BE2C (cell line): ENCODE results near the gene ATP13A3.

Experiments
- DNase-seq: peaks from one replicate; pipeline ENCODE4 v3.0.0-alpha.2; 2020
- H3K27me3 ChIP-seq: fragments of 250-450 bp; sonication (Bioruptor Pico); 2 replicates; pipeline ENCODE4 v1.5.1; 2020; ENCODE audit warnings: mild to moderate bottlenecking
- H3K36me3 ChIP-seq: fragments of 250-450 bp; sonication (Bioruptor Pico); 2 replicates; pipeline ENCODE4 v1.5.1; 2020; ENCODE audit warnings: mild to moderate bottlenecking
- H3K4me1 ChIP-seq: fragments of 250-450 bp; sonication (Bioruptor Pico); 2 replicates; pipeline ENCODE4 v1.5.1; 2020
- H3K4me3 ChIP-seq: 2 replicates; pipeline ENCODE4 v1.5.1; 2011; ENCODE audit warnings: low read depth, low read length
- H3K9me3 ChIP-seq: fragments of 250-450 bp; sonication (Bioruptor Pico); 2 replicates; pipeline ENCODE4 v1.5.1; 2020
- TF ChIP-seq, protein P1 (sequence below): IDR thresholded peaks from 2 replicates; pipeline ENCODE4 v1.5.1; 2012; ENCODE audit warnings: mild to moderate bottlenecking, low read depth, low read length

Gene ATP13A3

DNA sequence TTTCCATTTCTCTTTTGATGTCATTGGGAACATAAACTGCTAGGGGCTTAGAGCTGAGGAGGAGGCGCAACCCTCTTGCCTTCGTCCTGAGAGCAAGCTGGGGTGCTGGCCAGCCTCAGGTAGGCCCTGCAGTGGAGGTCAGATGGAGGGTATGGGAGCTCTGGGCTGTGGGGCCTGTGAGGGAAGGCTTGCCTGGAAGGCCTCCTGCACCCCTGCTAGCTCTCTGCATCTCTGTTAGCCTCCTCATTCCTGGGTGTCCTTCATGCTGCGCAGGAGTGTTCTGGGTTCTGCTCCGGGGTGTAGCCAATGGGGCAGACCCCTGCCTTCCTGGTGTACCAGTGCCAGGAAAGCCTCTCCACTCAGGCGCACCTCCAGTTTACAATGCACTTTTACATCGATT, 99.5 kb downstream of the ATP13A3 start:
- no peaks in the 10 kb centered on the region for H3K4me1 ChIP-seq
- DNase-seq: no peak
- H3K27me3 ChIP-seq: no peaks in the 10 kb centered on the region

DNA sequence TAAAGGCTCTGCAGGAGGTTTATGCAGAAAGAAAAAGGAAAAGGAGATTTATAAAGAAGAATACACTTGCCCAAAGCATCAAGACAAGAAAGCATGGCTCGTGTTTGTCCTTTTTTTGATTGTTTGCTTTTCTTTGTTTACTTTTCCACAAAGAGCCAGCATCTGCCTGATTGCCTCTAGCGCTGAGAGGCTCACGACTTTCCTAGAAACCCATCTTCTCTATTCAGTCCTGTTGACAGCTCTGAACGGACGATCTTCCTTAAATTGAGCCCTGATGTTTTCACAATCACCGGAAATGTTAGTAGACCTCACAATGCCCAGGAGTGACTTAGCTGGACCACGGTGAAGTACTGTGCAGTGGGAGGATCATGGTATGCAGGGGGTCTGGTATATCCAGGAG, 100.2 kb downstream of the ATP13A3 start:
- H3K36me3 ChIP-seq: no peaks in the 10 kb centered on the region
- H3K4me3 ChIP-seq: no peak overlapping the region
- no peaks in the 10 kb centered on the region for H3K4me1 ChIP-seq
- H3K9me3 ChIP-seq: no peaks in the 10 kb centered on the region
- H3K27me3 ChIP-seq: no peaks in the 10 kb centered on the region
- TF ChIP-seq, protein P1, sequence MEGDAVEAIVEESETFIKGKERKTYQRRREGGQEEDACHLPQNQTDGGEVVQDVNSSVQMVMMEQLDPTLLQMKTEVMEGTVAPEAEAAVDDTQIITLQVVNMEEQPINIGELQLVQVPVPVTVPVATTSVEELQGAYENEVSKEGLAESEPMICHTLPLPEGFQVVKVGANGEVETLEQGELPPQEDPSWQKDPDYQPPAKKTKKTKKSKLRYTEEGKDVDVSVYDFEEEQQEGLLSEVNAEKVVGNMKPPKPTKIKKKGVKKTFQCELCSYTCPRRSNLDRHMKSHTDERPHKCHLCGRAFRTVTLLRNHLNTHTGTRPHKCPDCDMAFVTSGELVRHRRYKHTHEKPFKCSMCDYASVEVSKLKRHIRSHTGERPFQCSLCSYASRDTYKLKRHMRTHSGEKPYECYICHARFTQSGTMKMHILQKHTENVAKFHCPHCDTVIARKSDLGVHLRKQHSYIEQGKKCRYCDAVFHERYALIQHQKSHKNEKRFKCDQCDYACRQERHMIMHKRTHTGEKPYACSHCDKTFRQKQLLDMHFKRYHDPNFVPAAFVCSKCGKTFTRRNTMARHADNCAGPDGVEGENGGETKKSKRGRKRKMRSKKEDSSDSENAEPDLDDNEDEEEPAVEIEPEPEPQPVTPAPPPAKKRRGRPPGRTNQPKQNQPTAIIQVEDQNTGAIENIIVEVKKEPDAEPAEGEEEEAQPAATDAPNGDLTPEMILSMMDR: no peak
- no peak for DNase-seq

More for the DNA sequence above, 99.5 kb downstream of the ATP13A3 start:
- H3K9me3 ChIP-seq: no peaks in the 10 kb centered on the region
- no peaks in the 10 kb centered on the region for H3K36me3 ChIP-seq
- TF ChIP-seq, protein P1: no peak
- no peak overlapping the region for H3K4me3 ChIP-seq

DNA sequence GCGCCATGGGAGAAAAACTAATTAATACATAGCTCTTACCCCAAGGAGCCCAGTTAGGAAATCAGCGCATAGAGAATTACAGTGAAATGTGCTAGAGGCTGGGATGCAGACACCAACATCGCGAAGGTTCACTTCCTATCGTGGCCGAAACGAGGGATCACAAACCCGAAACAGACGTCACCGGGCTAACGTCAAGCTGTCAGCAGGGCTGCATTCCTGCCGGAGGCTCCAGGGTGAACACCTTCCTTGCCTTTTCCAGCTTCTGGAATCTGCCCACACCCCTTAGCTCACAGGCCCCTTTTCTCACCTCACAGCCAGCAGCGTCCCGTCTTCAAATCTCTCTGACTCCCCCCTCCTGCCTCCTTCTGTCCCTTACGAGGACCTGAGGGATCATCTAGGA, 100.7 kb downstream of the ATP13A3 start:
- no peak for DNase-seq
- Histone ChIP-seq H3K27me3 (no peaks in the 10 kb centered on the region), H3K36me3 (no peaks in the 10 kb centered on the region), H3K9me3 (no peaks in the 10 kb centered on the region), H3K4me3 (no peak overlapping the region), H3K4me1 (0 out of 2 replicates have a peak, but pooled peaks cover 4% of the 10 kb centered on the region)
- TF ChIP-seq, protein P1: no peak

DNA sequence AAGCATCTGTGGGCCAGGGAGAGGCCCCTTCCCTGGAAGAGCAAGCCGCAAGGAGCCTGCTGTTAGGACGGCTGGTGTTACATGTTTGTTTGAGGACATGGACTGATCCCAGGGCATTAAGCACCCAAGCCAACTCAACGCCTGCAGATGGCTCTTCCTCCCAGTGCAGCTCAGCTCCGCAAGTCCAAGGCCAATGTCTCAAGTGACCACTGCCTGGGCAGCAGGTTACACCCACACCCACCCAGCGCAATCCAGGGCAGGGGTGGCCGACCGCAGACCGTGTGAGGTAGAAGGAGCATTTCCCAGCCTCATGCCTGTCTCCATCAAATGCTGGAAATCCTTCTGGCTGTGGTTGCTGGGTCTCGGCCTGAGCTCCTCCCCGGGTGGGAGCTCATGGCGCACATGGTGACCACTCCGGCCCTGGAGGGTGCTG, 102.2 kb downstream of the ATP13A3 start:
- no peaks in the 10 kb centered on the region for H3K9me3 ChIP-seq
- no peak overlapping the region for H3K4me3 ChIP-seq
- TF ChIP-seq, protein P1: no peak
- no peaks in the 10 kb centered on the region for H3K36me3 ChIP-seq
- no peaks in the 10 kb centered on the region for H3K27me3 ChIP-seq
- H3K4me1 ChIP-seq: 0 out of 2 replicates have a peak, but pooled peaks cover 4% of the 10 kb centered on the region
- no peak for DNase-seq

DNA sequence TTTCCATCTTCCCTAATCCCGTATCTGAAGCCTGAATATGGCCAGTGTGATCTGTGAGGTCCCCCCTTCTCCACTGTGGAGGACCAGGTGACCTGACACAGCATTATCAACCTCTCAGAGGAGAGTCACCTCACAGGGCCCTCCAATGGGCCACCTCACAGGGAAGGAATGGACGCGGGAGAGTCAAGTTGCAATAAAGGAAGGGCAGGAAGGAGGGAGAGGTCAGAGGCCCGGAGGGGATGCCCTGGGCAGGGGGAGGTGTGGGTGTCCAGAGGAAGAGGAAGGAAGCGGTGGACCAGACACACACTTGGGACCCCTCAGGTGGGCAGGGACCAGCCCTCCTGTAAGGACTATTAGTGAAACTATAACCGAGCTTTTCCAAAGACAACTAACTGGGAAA, 102.6 kb downstream of the ATP13A3 start:
- Histone ChIP-seq H3K27me3 (no peaks in the 10 kb centered on the region), H3K36me3 (no peaks in the 10 kb centered on the region), H3K4me3 (no peak overlapping the region), H3K4me1 (0 out of 2 replicates have a peak, but pooled peaks cover 4% of the 10 kb centered on the region), H3K9me3 (no peaks in the 10 kb centered on the region)
- no peak for DNase-seq
- TF ChIP-seq, protein P1: no peak

DNA sequence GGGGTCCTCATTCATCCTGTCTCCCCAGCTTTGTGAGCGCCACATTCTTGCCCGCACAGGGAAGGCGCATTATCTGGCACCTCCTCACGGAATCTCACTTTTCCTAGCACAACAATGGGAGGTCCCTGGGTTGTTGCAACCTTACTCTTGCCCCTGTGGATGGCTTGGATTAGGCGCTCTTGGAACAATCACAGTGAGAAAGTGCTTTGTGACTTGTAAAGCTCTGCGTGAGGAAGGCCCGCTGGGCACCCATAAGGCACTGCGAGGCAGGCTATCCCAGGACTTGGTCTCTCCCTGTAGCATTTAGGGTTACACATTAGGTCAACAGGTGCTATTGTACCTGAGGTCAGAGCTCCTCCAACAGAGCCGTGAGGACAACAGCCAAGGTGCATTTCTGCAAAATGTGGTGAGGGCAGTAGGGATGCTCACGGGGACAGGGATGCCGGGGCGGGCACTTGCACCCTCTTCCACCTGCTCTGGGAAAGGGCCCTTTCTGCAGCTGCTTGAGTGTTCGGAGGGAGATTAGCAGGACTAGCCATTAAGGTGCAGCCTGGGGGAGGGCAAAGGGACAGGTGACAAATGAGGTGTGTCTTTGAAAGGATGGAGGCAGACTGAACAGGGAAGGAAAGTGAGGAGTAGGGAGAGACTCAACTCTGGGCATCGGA, 103.4 kb downstream of the ATP13A3 start:
- no peak for DNase-seq
- no peak overlapping the region for H3K4me3 ChIP-seq
- no peaks in the 10 kb centered on the region for H3K36me3 ChIP-seq
- TF ChIP-seq, protein P1: no peak
- 0 out of 2 replicates have a peak, but pooled peaks cover 4% of the 10 kb centered on the region for H3K4me1 ChIP-seq
- no peaks in the 10 kb centered on the region for H3K27me3 ChIP-seq
- H3K9me3 ChIP-seq: no peaks in the 10 kb centered on the region
